Endothelial cell of umbilical vein (primary cell): ENCODE measurements around the gene AKT1.

Experiments used
- EZH2 ChIP-seq: IDR thresholded peaks from 2 replicates; pipeline ENCODE4 v1.6.1; 2012; ENCODE audit warnings: borderline replicate concordance, low read depth, mild to moderate bottlenecking, moderate library complexity, low read length, inconsistent platforms; ENCODE audit not compliant: severe bottlenecking
- FOS ChIP-seq: IDR thresholded peaks from 2 replicates; pipeline ENCODE4 v1.6.1; 2011; ENCODE audit warnings: mild to moderate bottlenecking, low read length, moderate library complexity, borderline replicate concordance; ENCODE audit not compliant: insufficient read depth
- GATA2 ChIP-seq: IDR thresholded peaks from 2 replicates; pipeline ENCODE4 v1.7.0; 2011; ENCODE audit warnings: low read depth, mild to moderate bottlenecking, moderate library complexity, mixed read lengths, low read length; ENCODE audit not compliant: insufficient read length, insufficient read depth
- JUN ChIP-seq: IDR thresholded peaks from 2 replicates; pipeline ENCODE4 v1.6.1; 2011; ENCODE audit warnings: borderline replicate concordance, low read depth; ENCODE audit not compliant: insufficient read length, insufficient read depth
- MAX ChIP-seq: IDR thresholded peaks from 2 replicates; pipeline ENCODE4 v1.6.1; 2011; ENCODE audit not compliant: insufficient read depth, insufficient read length
- MYC ChIP-seq: IDR thresholded peaks from one replicate; pipeline ENCODE4 v1.6.1; 2011; ENCODE audit warnings: mild to moderate bottlenecking, low read depth, low read length
- POLR2A ChIP-seq: IDR thresholded peaks from 2 replicates; pipeline ENCODE4 v1.6.1; 2012; ENCODE audit warnings: low read depth, mild to moderate bottlenecking, control low read depth, low read length
- POLR2AphosphoS5 ChIP-seq: IDR thresholded peaks from 2 replicates; pipeline ENCODE4 v1.6.1; 2012; ENCODE audit warnings: low read depth, mild to moderate bottlenecking, control low read depth, low read length, moderate library complexity; ENCODE audit not compliant: insufficient read depth
- TF ChIP-seq, protein P1 (sequence below), 2 donors: IDR thresholded peaks; 1 replicate in 1 of 2; 2 replicates in 1 of 2; pipeline ENCODE4 v1.5.1; 2011; ENCODE audit warnings: low read length in 2 of 2, mild to moderate bottlenecking in 2 of 2, moderate library complexity in 2 of 2, control low read depth in 1 of 2, inconsistent platforms in 1 of 2, low read depth in 1 of 2; ENCODE audit not compliant: insufficient read depth in 1 of 2; ENCODE audit errors: extremely low read depth in 1 of 2

- TF ChIP-seq, protein P1, sequence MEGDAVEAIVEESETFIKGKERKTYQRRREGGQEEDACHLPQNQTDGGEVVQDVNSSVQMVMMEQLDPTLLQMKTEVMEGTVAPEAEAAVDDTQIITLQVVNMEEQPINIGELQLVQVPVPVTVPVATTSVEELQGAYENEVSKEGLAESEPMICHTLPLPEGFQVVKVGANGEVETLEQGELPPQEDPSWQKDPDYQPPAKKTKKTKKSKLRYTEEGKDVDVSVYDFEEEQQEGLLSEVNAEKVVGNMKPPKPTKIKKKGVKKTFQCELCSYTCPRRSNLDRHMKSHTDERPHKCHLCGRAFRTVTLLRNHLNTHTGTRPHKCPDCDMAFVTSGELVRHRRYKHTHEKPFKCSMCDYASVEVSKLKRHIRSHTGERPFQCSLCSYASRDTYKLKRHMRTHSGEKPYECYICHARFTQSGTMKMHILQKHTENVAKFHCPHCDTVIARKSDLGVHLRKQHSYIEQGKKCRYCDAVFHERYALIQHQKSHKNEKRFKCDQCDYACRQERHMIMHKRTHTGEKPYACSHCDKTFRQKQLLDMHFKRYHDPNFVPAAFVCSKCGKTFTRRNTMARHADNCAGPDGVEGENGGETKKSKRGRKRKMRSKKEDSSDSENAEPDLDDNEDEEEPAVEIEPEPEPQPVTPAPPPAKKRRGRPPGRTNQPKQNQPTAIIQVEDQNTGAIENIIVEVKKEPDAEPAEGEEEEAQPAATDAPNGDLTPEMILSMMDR (IDR thresholded peaks at IDR 0.05; ENCODE audit: extremely low read depth in 1 of 2, insufficient read depth in 1 of 2, low read depth in 1 of 2, low read length in 2 of 2): peak in 1 of 2 donors; percentile 47
- TF ChIP-seq POLR2AphosphoS5 (no peak), MAX (no peak), EZH2 (no peak), POLR2A (no peak), FOS (no peak), JUN (no peak), GATA2 (no peak), MYC (no peak)
These were observed 70.4 kb downstream of the AKT1 start for GRCh38 chr14:104724981-104725771.
